GM23338 (cell line): ENCODE results near the gene CGREF1. TPM values are rescaled to one million over a fixed set of nuclear protein-coding genes. Genes with fewer than 3 reads are reported as not detected.

Source experiments
- ATAC-seq: fragments of 200-7000 bp; cut with Tn5 transposase; 3 replicates; pipeline ENCODE4 v1.9.1; 2020
- DNase-seq: peaks from one replicate; pipeline ENCODE4 v3.0.0-alpha.2; 2015; ENCODE audit warnings: low spot score
- H2AFZ ChIP-seq: fragments of 200-600 bp; sonication (generic); 2 replicates; pipeline ENCODE4 v1.8.0; 2016; ENCODE audit warnings: antibody characterized with exemption, mild to moderate bottlenecking, moderate library complexity
- H3F3A ChIP-seq: fragments of 200-600 bp; sonication (generic); replicated peaks from 2 replicates; pipeline ENCODE4 v1.8.0; 2017; ENCODE audit warnings: antibody characterized with exemption, mixed run types, low read depth
- H3K27ac ChIP-seq: fragments of 200-600 bp; sonication (generic); 2 replicates; pipeline ENCODE4 v1.6.1; 2016; ENCODE audit warnings: low read depth
- H3K27me3 ChIP-seq: fragments of 200-600 bp; sonication (generic); 2 replicates; pipeline ENCODE4 v1.8.0; 2016; ENCODE audit warnings: mild to moderate bottlenecking, mixed run types, moderate library complexity; ENCODE audit not compliant: insufficient read depth
- H3K36me3 ChIP-seq: fragments of 200-600 bp; sonication (generic); 2 replicates; pipeline ENCODE4 v1.8.0; 2016; ENCODE audit warnings: mild to moderate bottlenecking; ENCODE audit not compliant: insufficient read depth
- H3K4me1 ChIP-seq: fragments of 200-600 bp; sonication (generic); 2 replicates; pipeline ENCODE4 v1.8.0; 2016; ENCODE audit warnings: mild to moderate bottlenecking, moderate library complexity; ENCODE audit not compliant: insufficient read depth
- H3K4me2 ChIP-seq: fragments of 200-600 bp; sonication (generic); 2 replicates; pipeline ENCODE4 v1.7.1; 2017; ENCODE audit warnings: mixed run types
- H3K4me3 ChIP-seq: fragments of 200-600 bp; sonication (generic); 2 replicates; pipeline ENCODE4 v1.6.1; 2016; ENCODE audit warnings: mixed run types
- H3K79me2 ChIP-seq: fragments of 200-600 bp; sonication (generic); replicated peaks from 2 replicates; pipeline ENCODE4 v1.8.0; 2017; ENCODE audit warnings: mild to moderate bottlenecking; ENCODE audit not compliant: insufficient read depth
- H3K9me2 ChIP-seq: fragments of 200-600 bp; sonication (generic); 2 replicates; pipeline ENCODE4 v1.8.0; 2017; ENCODE audit not compliant: insufficient read depth
- H4K20me1 ChIP-seq: fragments of 200-600 bp; sonication (generic); replicated peaks from 2 replicates; pipeline ENCODE4 v1.8.0; 2017; ENCODE audit warnings: mild to moderate bottlenecking; ENCODE audit not compliant: insufficient read depth
- H3K27ac Mint-ChIP-seq: 2 replicates; pipeline ENCODE4 v1.8.0; 2020; ENCODE audit warnings: inconsistent platforms, mild to moderate bottlenecking, moderate library complexity, mixed read lengths
- H3K27me3 Mint-ChIP-seq: 3 replicates; pipeline ENCODE4 v1.8.0; 2022; ENCODE audit warnings: low read depth, mild to moderate bottlenecking, moderate library complexity, mixed read lengths, inconsistent platforms; ENCODE audit not compliant: insufficient read depth, poor library complexity
- H3K36me3 Mint-ChIP-seq: 3 replicates; pipeline ENCODE4 v1.8.0; 2021; ENCODE audit warnings: low read depth, mild to moderate bottlenecking, inconsistent platforms, moderate library complexity, mixed read lengths
- H3K4me1 Mint-ChIP-seq: 3 replicates; pipeline ENCODE4 v1.8.0; 2020; ENCODE audit warnings: mild to moderate bottlenecking, inconsistent platforms, mixed read lengths
- H3K4me3 Mint-ChIP-seq: 3 replicates; pipeline ENCODE4 v1.8.0; 2021; ENCODE audit warnings: moderate library complexity, mild to moderate bottlenecking, inconsistent platforms, mixed read lengths
- H3K9me3 Mint-ChIP-seq: 3 replicates; pipeline ENCODE4 v1.8.0; 2020; ENCODE audit warnings: moderate library complexity, mild to moderate bottlenecking, inconsistent platforms, mixed read lengths
- CTCF ChIP-seq, 2 experiments: fragments of 200-600 bp in 1 of 2; sonication (generic) in 1 of 2; conservative IDR thresholded peaks; 2 replicates each; pipeline versions ENCODE4 v1.5.1 to v1.6.1; 2016 to 2017; ENCODE audit warnings: antibody characterized with exemption in 2 of 2, low read depth in 2 of 2, mild to moderate bottlenecking in 2 of 2, moderate library complexity in 1 of 2
- EZH2 ChIP-seq: fragments of 200-600 bp; sonication (generic); IDR thresholded peaks from one replicate; pipeline ENCODE4 v1.8.0; 2017; ENCODE audit warnings: antibody characterized with exemption, mild to moderate bottlenecking, low read depth; ENCODE audit not compliant: unreplicated experiment
- STAT1 ChIP-seq: IDR thresholded peaks from one replicate; pipeline ENCODE4 v1.6.1; 2016; ENCODE audit warnings: antibody characterized with exemption; ENCODE audit not compliant: unreplicated experiment
- ZNF114 ChIP-seq: fragments of 250-450 bp; sonication (Bioruptor Pico); IDR thresholded peaks from 2 replicates; pipeline ENCODE4 v1.5.0; 2020; ENCODE audit warnings: mild to moderate bottlenecking, moderate library complexity
- ZNF462 ChIP-seq: fragments of 250-450 bp; sonication (Bioruptor Pico); IDR thresholded peaks from 2 replicates; pipeline ENCODE4 v1.5.0; 2020; ENCODE audit warnings: mild to moderate bottlenecking, moderate library complexity
- polyA plus RNA-seq: library from polyadenylated mRNA; unstranded; fragments of >200 nt; fragmentation: Nextera tagmentation; extraction: Ambion mirVana; gene quantifications from 2 replicates; pipeline ENCODE4 v1.2.1, GENCODE V29; 2016
- total RNA-seq: library from RNA; depleted of rRNA; stranded (reverse); fragments of >200 nt; shearing (Covaris generic); gene quantifications from 2 replicates; pipeline ENCODE4 v1.2.3, GENCODE V29; 2014

The CGREF1 gene
- total and polyA plus RNA-seq, 2 experiments from 2014 or later: 4.1 to 4.5 TPM

GRCh38 chr2:27095427-27095744, 23.5 kb downstream of the CGREF1 start (continued):
- no peak for TF ChIP-seq STAT1
- TF ChIP-seq CTCF (conservative IDR thresholded peaks at IDR 0.05; ENCODE audit: low read depth in 2 of 2): no peak
- TF ChIP-seq EZH2: no peak
- no peak for TF ChIP-seq ZNF114 (CRISPR knock-in tag)
- TF ChIP-seq ZNF462 (CRISPR knock-in tag): no peak

- H3K36me3 ChIP-seq: no peaks in the 10 kb centered on the region
- H3K27ac Mint-ChIP-seq: no peak overlapping the region
- H3K4me1 ChIP-seq: peaks cover 4% of the 10 kb centered on the region; the same call in 1 of the 2 replicates
- H3K4me2 ChIP-seq: no peak overlapping the region
- no peaks in the 10 kb centered on the region for H3F3A ChIP-seq
- no peak overlapping the region for H3K4me3 Mint-ChIP-seq
- H3K27me3 ChIP-seq: no peaks in the 10 kb centered on the region
- H4K20me1 ChIP-seq: no peaks in the 10 kb centered on the region; the same call in 1 of the 2 replicates
- ATAC-seq: no peak
- no peaks in the 10 kb centered on the region; the same call in 2 of the 3 replicates for H3K36me3 Mint-ChIP-seq
- no peaks in the 10 kb centered on the region for H3K9me2 ChIP-seq
- no peaks in the 10 kb centered on the region for H3K79me2 ChIP-seq
- no peak overlapping the region for H3K4me3 ChIP-seq
- H3K4me1 Mint-ChIP-seq: peaks cover 9% of the 10 kb centered on the region
- H2AFZ ChIP-seq: no peak overlapping the region
- no peaks in the 10 kb centered on the region; the same call in 2 of the 3 replicates for H3K9me3 Mint-ChIP-seq
- DNase-seq: no peak
- H3K27ac ChIP-seq: no peak overlapping the region
- H3K27me3 Mint-ChIP-seq: peaks cover 19% of the 10 kb centered on the region
- TF ChIP-seq CTCF (conservative IDR thresholded peaks at IDR 0.05; ENCODE audit: low read depth in 2 of 2) (no peak), EZH2 (no peak), STAT1 (no peak)
Observed at GRCh38 chr2:27094353-27094984, 24.5 kb downstream of the CGREF1 start.
